Measurements from ENCODE around the gene SHISAL2A.

Gene SHISAL2A

DNA sequence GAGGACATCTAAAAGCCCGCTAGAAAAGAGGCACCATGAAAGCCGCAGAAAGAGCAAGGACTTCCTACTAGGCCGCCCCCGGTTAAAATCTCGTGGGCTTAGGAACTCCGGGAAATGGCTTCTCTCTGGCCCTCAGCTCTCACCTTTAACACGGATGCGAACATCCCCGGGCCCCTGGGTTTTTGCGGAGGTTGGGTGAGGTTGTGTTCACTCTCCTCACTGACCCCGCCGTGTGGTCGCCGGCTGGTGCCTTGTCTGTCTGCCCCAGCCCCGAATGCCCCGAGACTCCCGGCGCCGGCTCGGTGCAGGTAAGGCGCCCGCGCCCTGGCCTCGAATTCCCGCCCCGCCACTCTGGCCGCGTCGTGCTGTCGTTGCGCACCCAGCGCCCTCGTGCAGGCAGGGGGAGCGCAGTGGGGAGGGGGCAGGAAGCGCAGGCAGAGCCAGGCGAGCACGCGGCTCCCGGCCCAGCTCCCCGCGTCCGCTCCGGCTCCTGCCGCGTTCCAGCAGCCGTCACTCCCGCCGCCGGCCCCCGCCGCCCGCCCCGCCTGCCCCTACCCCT lies at the start of gene SHISAL2A:
TSS of gene SHISAL2A (plus strand) at position 437 of the 559 bp plus-strand sequence. CDS start 326 bp downstream, outside the sequence.
- DNase-seq (ENCODE audit: low read depth), result peak; percentile 61

DNA sequence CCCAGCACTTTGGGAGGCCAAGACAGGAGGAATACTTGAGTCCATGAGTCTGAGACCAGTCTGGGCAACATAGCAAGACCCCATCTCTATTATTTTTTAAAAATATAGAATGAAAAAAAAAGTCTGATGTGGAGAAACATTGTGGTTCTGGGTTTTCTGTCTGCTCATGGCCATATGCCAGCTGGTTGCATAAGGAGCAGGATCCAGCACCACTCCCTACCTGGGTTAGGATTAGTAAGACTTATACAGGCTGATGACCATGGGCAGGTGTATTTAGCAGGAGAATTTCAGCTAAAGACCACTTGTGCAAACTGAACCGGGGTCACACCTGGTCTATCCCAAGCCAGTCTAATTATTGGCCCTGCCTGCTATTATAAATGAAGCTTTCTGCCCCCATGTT lies 47.5 kb upstream of the SHISAL2A start:
- no peak for DNase-seq (ENCODE audit: low read depth)

DNA sequence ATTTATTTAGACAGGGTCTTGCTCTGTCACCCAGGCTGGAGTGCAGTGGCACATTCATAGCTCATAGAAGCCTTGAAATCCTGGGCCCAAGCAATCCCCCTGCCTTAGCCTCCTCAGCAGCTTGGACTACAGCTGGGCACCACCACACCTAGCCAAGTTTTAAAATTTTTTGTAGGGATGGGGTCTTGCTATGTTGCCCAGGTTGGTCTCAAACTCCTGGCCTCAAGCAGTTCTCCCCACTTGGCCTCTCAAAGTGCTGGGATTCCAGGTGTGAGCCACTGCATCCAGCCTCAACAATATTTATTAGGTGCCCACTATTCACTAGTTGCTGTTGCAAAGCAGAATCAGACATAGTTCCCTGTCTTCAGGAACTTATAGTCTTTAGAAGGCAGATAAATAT lies 44.9 kb upstream of the SHISAL2A start:
- no peak for DNase-seq (ENCODE audit: low read depth)

DNA sequence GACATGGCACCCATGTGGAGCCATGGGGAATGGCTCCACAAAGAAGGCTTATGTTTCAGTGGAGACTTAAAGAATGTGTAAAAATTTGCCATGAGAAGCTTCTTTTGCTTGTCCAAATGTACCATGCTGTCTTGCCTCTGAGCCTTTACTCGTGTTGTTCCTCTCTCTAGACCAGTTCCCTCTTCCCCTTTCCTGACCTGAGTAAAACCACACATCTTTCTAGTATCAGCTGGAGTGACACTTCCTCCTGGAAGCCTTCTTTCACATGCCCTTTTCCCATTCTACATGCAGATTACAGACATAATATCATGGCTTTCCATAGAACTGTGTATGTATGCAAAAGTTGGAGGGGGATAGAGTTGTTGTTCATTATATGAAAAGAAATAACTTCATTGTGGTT lies 44.4 kb upstream of the SHISAL2A start:
- no peak for DNase-seq (ENCODE audit: low read depth)

DNA sequence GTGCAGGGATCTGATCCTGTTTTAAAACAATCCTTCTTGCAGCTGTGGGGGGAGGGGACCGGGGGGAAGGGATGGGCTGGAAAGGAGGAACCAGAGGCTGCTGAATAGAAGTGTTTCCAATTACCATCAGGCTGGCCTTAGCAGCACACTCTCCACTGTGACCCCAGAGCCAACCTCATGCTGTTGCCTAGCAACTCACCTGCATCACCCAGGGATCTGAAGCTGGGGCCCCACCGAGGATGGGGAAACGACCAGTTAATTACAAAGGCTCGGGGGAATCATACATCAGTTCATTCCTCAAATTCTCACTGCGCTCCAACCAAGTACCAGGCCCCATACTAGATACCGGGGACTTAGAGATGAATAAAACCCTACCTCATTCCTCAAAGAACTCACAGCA lies 42.7 kb upstream of the SHISAL2A start:
- DNase-seq (ENCODE audit: low read depth), result no peak

DNA sequence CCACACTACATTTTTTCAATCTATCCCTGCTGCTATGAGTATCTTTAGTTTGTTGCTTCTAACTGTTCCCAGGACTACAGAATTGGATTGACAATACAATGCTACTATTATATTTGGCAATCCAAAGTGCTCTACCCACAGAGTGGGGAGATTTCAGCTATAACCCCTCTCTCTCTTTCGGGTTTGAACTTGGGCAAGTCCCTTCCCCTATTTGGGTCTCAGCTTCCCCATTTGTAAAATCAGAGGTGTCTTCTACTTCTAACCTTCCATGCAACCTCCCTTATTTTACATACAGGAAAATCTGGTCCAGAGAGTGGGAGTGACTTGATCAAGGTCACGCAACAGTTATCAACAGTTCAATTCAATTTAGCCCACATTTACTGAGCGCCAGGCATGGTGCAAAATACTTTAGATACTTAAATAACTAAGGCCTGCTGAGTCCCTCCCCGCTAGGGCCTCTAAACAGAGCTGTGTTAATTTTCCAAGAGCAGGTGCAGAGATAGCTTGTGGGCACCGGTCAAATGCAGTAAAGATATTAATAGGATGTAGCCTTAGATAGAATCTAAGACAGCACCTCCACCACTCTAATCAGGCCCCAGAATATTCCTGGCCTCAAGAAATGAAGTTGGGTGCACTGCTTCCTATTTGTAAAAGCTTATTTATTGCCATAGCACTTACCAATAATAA lies 40.2 kb upstream of the SHISAL2A start:
- no peak for DNase-seq (ENCODE audit: low read depth)

DNA sequence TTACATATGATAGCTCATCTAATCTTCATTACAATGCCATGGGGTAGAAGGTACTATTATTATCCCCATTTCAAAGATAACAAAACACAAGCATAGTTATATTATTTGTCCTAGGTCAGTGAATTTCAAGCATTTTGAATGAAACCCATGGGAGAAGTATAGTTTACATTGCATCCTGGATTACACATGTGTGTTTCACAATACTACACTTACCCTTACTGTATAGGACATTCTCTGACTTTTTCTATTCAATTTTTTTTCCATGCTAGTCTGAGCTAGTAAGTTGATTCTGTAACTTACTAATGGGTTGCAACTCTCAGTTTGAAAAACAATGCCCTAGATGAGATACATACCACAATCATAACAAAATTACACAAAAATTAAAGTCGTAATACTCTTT lies 39.5 kb upstream of the SHISAL2A start:
- DNase-seq (ENCODE audit: low read depth), result no peak

DNA sequence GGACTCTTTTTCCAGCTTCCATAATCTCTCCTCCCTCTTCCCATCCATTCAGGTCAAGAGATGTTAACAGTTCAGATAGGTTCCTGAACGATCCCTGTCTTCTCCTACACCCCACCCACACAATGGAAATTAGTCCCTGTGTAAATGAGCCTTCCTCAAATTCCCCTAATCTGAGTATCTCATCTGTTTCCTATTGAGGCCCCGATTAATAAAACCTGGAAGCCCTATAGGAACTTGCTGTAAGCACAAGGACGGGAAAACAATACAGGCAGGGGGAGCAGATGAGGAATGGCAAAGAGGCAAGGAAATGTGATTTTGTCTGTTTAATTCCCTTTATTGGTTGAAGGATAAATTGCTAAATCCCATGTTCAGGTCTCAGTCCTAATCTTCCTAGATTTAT lies 37.9 kb upstream of the SHISAL2A start:
- DNase-seq (ENCODE audit: low read depth), result no peak

DNA sequence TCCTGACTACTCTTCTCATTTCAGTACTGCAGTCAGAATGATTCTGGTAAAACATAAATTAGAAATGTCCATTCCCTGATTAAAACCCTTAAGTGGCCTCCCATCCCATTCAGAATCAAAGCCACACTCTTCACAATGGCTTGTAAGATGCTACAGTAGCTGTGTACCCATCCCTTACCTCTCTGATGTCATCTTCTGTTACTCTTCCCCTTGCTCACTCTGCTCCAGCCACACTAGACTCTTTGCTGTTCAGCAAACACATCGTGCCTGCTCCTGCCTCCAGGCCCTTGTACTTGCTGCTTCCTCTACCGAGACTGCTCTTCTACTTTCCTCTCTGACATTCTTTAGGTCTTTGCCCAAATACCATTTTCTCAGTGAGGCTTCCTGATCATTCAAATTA lies 35.1 kb upstream of the SHISAL2A start:
- no peak for DNase-seq (ENCODE audit: low read depth)

DNA sequence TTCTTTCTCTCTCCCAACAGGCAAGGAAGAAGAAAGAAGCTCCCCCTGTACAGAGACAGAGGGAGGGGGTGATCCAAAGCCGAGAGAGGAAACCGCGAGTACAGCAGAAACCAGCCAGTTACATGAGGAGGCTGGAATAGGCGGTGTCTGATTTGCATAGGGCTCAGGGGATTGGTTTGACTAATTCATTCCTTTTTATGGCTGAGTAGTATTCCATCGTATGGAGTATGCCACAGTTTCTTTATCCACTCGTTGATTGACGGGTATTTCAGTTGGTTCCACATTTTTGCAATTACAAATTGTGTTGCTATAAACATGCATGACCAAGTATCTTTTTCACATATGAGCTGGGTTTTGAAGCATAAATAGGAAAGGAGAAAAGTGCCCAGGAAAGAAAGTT lies 34.2 kb upstream of the SHISAL2A start:
- DNase-seq (ENCODE audit: low read depth), result no peak

DNA sequence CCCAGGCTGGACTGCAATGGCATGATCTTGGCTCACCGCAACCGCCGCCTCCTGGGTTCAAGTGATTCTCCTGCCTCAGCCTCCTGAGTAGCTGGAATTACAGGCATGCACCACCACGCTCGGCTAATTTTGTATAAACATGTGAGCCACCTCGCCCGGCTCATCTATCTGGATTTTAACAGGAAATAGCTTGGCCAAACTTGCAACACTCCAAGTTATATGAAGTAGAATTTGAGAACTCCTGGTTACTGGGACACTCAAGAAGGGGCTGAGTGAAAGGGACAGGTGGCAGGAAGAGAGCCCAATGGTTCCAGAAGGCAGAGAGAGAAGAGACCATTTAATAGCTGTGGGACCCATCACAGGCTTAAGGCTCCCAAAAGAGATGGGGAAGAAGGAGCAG lies 33.7 kb upstream of the SHISAL2A start:
- DNase-seq (ENCODE audit: low read depth), result no peak

DNA sequence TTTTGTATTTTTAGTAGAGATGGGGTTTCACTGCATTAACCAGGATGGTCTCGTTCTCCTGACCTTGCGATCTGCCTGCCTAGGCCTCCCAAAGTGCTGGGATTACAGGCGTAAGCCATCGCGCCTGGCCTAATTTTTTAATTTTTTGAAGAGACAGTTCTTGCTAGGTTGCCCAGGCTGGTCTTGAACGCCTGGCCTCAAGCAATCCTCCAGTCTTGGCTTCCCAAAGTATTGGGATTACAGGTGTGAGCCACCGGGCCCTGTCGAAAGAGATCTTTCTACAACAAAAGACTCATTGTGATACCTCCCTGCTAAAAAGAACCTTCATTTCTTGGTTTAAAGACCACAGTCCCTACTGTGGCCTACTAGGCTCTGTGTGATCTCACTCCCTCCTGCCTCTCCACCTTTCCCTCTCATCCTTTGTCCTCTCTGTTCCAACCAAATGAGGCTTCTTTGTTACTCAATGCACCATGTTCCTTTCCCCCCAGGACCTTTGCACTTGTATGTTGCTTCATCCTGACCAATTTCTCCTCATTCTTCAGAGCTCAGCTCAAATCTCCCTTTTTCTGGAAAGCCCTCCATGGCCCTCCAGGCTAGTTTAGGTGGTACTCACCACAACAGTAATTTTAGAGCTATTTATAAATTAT lies 32.3 kb upstream of the SHISAL2A start:
- DNase-seq (ENCODE audit: low read depth), result no peak

DNA sequence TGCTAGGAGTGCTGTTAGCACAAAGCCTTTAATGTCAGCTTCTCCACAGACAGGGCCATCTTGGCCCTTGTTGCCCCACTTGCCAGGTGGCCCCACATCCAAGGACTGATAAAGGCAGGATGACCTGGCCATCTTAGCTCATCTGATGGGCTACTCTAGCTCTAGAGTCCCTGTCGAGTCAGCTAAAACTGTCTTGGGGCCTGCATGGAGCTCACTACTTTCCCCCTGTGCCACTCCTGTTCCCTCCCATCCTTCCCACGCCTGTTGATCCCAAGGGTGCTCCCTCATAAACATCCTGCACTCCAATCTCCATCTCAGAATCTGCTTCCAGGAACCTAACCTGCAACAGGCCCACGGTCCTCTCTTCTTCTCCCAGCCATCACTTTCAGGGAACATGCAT lies 31.4 kb upstream of the SHISAL2A start:
- no peak for DNase-seq (ENCODE audit: low read depth)

DNA sequence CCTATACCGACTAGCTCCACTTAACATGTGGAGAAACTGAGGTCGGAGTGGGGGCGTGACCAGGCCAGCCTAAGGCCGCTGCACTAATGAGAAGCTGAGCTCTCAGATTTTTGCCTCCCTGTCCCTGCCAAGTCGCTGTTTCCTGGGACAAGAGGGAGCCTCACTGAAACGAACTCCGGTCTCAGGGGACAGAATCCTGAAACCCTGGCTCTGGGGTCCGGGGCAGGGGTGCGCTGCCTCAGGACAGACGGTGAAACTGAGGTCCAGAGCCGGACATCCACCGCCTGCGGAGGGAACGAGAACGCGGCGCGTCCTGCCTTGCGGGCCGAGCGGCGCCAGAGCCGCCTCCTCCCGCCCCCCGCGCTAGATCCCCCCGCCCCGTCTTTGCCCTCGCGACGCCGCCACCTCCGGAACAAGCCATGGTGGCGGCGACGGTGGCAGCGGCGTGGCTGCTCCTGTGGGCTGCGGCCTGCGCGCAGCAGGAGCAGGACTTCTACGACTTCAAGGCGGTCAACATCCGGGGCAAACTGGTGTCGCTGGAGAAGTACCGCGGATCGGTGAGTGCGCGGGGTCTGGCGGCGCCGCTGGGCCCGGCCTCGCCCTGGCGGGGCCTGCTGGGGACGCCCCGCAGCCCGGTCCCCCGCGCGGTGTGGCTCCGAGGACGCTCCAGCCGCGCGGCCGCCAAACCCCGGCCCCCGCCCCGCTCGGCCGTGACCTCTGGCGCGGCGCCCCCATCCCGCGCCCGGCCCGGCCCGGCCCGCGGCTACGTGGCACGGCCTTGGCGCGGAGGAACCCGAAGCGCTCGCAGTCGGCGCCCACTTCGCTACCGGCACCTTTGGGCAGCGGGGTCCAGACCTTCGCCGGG lies 30.7 kb upstream of the SHISAL2A start, which contains the start of gene GPX7:
TSS of gene GPX7 (plus strand) at position 381 of the 865 bp plus-strand sequence. CDS start at position 420, 39 bp downstream.
- peak; percentile 52 for DNase-seq (ENCODE audit: low read depth)

DNA sequence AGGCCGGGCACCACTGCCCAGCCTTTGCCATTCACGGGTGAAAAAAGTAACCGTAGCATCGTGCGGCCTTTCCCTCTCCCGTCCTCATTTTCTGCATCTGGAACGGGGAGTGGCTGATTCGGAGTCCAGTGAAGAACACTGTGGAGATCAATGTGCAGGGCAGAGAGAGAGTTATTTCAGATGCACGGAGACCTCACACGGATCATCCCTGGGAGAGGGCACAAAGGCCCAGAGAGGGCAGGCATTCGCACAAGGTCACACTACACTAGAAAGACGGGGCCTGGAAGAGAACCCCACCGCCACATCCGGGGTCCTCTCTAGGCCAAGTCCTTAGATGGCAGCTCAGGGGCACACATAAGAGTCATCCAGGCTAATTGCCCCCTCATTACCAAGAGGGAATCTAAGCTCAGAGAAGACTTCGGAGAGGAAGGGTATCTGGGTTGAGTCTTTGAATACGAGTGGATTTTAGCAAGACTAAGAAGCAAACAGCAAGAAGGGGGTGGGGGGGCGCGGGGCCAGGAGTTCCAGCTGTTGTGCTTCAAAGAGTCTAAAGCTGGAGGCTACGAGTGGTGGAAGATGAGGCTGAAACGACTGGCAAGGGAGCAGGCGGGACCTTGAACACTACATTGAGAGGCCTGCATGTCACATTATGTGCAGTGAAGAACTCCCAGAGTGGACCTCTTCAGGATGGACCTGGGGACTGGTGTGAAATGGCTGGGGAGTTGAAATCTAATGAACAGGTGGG lies 29.9 kb upstream of the SHISAL2A start:
- peak; percentile 5 for DNase-seq (ENCODE audit: low read depth)

DNA sequence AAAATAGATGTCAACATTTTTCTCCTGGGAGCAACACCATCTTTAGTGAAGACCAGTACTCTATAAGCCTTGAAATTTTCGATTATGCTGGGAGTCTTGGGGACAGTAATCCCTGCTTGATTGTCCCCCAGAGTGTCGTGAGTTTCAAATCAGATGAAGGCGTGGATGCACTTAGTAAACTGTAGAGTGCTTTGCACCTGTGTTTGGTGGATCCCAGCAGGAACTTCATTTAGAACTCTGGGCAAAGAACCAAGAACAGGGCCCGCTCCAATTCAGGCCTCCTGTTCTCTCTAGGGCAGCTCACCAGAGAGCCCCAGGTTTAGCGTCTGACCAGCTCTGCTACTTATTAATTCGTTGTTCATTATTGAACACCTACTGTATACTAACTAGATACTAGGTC lies 29.3 kb upstream of the SHISAL2A start:
- DNase-seq (ENCODE audit: low read depth), result no peak

DNA sequence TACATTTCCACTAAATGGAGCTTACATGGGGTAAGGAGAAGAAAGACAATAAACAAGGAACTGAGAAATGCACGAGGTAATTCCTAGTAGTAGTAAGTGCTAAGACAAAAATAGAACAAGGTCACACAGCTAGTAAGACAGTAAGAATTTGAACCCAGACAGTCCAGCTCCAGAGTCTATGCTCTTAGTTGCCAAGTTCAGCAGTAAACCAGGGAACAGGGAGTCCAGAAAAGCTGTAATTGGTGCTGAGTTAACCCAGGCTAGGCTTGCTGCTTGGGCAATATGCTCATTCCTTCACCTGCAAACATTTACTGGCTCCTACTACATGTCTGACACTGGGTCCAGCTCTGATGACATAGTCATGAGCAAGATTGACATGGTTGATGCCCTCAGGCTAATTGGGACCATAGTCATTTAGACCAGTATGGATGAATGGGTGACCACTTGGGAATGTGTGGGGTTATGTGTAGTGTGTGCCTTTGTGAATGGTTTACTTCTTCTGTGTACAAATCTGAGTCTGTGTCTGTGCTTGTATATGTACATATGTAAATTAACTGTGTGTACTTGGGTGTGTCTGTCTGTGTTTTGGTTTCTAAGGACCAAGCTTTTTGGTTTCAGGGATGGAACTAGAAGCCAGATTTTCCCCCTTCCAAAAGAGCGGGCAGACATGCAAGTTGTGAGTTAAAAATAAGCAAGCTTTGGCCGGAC lies 28.8 kb upstream of the SHISAL2A start:
- no peak for DNase-seq (ENCODE audit: low read depth)

DNA sequence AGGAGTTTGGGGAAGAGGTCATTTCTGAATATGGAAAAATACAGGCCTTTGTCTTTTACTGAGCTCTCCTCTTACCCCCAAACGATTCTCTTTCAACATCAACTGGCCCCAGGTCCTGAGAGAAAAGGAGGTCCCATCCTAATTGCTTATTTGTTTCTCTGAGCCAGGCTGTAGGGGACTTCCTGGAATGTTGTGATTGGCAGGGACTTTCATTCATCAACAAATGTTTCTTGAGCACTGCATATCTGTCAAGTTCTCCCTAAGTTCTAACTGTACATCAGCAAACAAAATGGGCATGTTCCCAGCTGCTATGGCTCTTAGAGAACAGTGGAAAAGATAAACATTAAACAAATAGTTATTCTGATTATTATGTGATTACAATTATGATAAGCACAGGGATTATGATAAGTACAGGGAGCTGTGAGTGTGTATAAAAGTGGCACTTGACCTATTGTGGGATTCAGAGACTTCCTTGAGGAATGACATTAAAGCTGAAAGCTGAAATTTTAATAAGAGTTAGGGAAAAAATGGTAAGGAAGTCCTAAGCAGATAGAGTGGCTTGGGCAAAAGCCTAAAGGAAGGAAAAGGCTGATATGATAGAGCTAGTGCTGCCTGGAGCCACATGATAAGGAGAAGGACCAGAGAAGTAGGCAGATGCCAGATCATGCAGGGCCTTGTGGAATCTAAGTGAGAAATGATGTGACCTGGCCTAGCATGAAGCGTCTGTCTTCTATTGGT lies 19.2 kb upstream of the SHISAL2A start:
- no peak for DNase-seq (ENCODE audit: low read depth)

DNA sequence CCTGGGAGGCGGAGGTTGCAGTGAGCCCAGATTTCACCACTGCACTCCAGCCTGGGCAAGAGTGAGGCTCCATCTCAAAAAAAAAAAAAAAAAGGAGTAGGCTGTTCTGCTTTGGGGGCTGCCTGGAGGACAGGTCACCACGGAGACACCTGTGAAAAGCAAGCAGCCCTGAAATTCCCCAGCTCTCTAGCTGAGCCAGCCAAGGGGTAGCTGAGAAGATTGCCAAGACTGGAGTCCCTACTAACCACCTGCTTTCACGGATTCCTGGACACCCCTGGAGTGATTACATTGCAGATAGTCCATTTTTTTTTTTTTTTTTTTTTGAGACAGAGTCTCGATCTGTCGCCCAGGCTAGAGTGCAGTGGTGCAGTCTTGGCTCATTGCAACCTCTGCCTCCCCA lies 18.3 kb upstream of the SHISAL2A start:
- DNase-seq (ENCODE audit: low read depth), result no peak

DNA sequence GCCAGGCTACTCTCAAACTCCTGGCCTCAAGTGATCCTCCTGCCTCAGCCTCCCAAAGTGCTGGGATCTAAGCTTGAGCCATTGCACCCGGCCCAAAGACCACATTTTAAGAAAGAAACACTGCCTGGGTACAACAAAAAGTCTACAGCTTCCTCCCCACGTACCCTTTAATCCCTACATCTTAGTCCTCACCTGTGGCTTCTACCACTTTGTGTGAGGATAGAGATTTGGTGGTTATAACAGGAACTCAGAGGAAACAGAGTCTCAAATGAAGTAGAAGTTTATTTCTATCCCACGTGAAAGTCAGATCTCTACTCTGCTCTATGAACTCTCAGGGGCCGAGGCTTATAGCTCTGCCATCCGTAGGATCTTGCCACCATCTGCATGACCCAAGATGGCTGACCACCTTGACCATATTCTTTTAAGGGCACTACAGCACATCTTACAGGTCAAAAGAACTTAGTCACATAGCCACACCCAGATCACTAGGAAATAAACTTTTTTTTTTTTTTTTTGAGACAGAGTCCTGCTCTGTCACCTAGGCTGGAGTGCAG lies 17.4 kb upstream of the SHISAL2A start:
- no peak for DNase-seq (ENCODE audit: low read depth)

Data from activated T-helper 1 cell treated with Interleukin-2 at 50 U/mL for 16 hours (primary cell).